C4-2B (cell line): ENCODE data around the gene RITA1.

Source experiments
- ZFX ChIP-seq: fragments of 450-650 bp; IDR thresholded peaks from 2 replicates; pipeline ENCODE4 v1.6.1; 2017
- TF ChIP-seq, protein P1 (sequence below): fragments of 450-650 bp; conservative IDR thresholded peaks from 2 replicates; pipeline ENCODE4 v1.5.1; 2017; ENCODE audit warnings: mild to moderate bottlenecking

- TF ChIP-seq, protein P1, sequence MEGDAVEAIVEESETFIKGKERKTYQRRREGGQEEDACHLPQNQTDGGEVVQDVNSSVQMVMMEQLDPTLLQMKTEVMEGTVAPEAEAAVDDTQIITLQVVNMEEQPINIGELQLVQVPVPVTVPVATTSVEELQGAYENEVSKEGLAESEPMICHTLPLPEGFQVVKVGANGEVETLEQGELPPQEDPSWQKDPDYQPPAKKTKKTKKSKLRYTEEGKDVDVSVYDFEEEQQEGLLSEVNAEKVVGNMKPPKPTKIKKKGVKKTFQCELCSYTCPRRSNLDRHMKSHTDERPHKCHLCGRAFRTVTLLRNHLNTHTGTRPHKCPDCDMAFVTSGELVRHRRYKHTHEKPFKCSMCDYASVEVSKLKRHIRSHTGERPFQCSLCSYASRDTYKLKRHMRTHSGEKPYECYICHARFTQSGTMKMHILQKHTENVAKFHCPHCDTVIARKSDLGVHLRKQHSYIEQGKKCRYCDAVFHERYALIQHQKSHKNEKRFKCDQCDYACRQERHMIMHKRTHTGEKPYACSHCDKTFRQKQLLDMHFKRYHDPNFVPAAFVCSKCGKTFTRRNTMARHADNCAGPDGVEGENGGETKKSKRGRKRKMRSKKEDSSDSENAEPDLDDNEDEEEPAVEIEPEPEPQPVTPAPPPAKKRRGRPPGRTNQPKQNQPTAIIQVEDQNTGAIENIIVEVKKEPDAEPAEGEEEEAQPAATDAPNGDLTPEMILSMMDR, result no peak
- no peak for TF ChIP-seq ZFX
Observed at GRCh38 chr12:113202300-113203075, 17.0 kb downstream of the RITA1 start.
